Measurements from ENCODE around the gene VWA3A.
"Not testable (repeated sequence)": the region's sequence is repeated elsewhere in the genome, so short reads cannot be mapped to it uniquely, and the experiment has no call there.

The VWA3A gene

GRCh38 chr16:22088642-22089041, 3.7 kb upstream of the VWA3A start:
- DNase-seq, result no peak

DNA sequence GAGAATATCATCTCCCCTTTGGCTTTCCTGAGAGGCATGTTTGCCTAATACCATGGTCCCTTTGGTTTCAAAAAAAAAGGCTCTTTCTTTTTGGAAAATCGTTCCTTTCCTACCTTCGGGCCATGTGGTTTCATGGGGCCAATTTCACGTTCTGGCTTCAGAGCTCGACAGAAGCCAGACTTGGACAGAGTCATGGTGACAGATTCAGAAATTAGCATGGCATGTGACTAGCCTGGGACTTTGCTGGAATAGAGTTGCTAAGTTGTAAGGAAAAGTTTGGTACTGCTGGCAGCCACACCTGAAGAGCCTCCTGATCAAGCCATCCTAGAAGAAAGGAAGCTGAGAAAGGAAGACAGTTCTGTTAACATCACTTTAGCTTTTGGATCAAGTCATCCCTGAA, 2.4 kb upstream of the VWA3A start:
- DNase-seq, result no peak

DNA sequence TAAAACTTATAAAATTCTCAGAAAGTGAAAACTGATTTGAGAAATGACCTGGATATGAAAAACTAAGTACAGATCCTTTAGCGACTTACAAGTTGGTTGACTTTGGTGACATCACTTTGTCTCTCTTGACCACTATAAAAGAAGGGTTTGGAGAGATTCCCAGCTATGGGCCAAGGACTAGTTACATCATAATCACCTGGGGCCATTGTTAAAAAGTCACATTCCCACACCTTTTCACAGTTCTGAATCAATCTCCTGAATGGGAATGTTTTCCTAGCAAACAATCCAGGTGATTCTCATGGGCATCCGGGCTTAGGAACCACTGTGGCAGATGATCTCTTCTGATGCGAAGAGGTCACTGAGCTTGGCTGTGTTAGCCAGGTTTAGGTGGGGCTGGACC, 620 bp upstream of the VWA3A start:
- DNase-seq, result no peak

DNA sequence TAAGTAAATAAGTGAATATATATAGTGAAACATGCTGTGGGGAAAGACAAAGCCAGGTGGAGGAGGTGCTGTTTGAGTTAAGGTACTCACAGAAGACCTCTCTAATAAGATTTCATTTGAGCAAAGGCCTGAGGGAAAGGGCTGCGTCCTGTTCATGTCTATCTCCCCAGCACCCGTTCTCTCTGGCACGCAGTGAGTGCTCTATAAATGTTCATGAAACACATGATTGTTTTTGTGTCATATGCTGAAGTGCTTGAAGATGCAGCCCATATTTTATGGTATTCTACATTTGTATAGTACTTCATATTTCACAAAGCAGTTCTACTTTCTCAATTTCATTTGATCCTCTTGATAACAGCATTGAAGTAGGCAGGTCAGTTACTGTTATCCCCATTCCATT, 990 bp downstream of the VWA3A start:
- no peak for DNase-seq

GRCh38 chr16:22093996-22094395, 1.7 kb downstream of the VWA3A start:
- peak; percentile 25 to 48 (median 37) for DNase-seq

GRCh38 chr16:22098405-22099255, 6.3 kb downstream of the VWA3A start:
- peak; percentile 38 to 53 (median 47) for DNase-seq

GRCh38 chr16:22099256-22099975, 7.1 kb downstream of the VWA3A start:
- no peak for DNase-seq

DNA sequence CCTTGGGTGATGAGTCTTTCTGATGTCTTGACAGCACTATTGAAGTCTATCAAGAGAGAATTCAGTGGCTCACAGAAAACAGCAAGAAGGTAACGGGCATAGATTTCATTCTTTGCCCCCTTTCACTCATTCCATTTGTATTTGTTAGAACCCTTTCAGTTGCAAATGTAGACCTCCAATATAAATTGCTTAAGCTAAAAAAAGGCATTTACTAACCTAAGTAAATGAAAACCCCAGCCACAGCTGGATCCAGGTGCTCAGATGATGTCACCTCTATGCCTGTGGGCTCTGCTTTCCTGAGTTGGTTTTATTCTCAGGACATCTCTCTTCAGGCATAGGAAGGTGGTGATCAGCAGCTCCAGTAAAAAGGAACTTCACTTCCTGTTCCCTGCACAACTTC, 11.1 kb downstream of the VWA3A start:
- no peak for DNase-seq

- DNase-seq, result no peak
Observed at GRCh38 chr16:22109258-22109898, 17.0 kb downstream of the VWA3A start.

- not testable (repeated sequence) for DNase-seq
Observed at GRCh38 chr16:22111629-22112028, 19.3 kb downstream of the VWA3A start.

DNA sequence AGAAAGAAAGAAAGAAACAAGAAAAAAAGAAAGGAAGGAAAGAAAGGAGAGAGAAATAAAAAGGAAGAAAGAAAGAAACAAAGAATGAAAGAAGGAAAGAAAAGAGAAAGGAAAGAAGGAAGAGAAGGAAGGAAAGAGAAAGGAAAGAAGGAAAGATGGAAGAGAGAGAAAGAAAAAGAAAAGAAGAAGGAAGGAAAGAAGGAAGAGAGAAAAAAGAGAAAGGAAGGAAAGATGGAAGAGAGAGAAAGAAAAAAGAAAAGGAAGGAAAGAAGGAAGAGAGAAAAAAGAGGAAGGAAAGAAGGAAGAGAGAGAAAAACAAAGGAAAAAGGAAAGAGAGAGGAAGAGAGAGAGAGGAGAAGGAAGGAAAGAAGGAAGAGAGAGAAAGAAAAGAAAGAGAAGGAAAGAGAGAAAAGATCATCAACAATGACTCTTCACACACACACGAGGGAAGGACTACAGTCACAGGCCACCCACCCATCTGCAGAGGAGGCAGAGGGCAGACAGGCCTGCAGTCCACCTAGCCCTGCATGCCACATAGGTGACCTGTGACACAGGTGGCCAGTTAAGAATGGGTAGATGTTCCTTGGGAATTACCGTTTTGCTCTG, 23.9 kb downstream of the VWA3A start:
- no peak for DNase-seq

- no peak for DNase-seq
Observed at GRCh38 chr16:22117609-22118008, 25.3 kb downstream of the VWA3A start.

DNA sequence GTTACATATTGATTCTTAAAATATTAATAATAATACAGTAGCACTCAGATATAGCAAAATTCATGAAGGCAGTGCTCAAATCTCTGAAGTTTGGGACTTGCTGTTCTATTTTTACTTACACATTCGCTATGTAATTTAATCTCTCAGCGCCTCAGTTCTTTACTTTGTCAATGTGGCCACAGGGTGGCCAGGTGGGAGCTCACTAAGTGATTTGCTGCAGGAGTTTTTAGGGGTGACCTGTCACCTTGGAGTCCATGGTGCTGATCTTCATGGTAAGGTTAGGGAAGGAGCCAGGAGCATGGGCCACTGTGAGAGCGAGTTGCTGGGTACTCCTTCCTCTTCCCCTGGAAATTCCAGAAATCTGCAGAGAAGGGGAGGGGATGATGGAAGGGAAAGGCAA, 28.1 kb downstream of the VWA3A start:
- DNase-seq, result peak in 2 of 3 donors; percentile 23

DNA sequence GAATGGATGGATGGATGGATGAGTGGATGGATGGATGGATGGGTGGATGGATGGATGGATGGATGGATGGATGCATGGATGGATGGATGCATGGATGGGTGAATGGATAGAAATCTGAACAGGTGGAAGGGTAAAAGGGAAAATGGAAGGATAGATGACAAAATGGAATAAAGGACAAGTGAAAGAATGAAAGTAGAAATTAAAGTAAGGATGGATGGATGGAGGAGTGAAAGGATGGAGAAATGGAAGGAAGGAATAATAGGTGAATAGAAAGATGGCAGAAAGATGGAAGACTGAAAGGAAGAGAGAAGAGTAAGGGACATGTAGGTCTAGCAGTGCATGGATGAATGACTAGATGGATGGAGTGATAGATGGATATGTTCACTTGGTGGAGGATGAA, 29.9 kb downstream of the VWA3A start:
- DNase-seq, result no peak

- peak; percentile 63 to 67 (median 66) for DNase-seq
Observed at GRCh38 chr16:22123146-22123545, 30.8 kb downstream of the VWA3A start.

DNA sequence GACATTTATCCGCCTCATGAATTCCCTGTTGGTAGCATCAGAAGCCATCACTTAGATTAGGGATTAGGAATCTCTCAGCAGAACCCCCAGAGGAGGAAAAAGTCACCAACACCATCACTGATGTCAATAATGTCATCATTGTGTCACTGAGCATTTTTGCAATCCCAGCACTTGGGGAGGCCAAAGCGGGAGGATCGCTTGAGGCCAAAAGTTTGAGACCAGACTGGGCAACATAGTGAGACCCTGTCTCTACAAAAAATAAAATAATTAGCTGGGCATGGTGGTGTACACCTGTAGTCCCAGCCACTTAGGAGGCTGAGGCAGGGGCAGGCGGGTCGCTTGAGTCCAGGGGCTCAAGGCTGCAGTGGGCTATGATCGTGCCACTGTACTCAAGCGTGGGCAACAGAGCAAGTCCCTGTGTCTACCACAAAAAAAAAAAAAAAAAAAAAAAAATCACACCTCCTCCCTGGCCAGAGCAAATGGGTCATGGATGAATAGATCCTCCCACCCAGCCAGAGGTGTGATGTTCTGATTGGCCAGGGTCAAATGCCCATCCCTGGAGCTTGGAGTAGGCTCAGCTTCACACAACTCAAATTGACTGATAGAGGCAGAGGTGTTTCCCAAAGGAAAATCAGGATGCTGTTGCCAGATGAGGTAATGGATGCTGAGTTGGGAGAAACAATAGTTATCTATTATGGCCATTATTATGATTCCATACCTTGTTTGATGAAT, 31.6 kb downstream of the VWA3A start:
- DNase-seq, result no peak

- DNase-seq, result no peak
Observed at GRCh38 chr16:22124583-22125284, 32.4 kb downstream of the VWA3A start.

GRCh38 chr16:22126037-22126558, 33.8 kb downstream of the VWA3A start:
- no peak for DNase-seq

DNA sequence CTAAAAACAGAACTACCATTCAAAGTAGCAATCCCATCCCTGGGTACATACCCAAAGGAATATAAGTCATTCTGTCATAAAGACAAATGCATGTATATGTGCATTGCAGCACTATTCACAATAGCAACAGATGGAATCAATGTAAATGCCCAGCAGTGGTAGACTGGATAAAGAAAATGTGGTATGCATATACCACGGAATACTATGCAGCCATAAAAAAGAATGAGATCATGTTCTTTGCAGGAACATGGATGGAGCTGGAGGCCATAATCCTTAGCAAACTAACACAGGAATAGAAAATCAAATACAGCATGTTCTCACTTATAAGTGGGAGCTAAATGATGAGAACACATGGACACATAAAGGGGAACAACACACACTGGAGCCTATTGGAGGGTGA, 36.2 kb downstream of the VWA3A start:
- not testable (repeated sequence) for DNase-seq

- DNase-seq, result no peak
Observed at GRCh38 chr16:22130528-22130927, 38.2 kb downstream of the VWA3A start.

DNA sequence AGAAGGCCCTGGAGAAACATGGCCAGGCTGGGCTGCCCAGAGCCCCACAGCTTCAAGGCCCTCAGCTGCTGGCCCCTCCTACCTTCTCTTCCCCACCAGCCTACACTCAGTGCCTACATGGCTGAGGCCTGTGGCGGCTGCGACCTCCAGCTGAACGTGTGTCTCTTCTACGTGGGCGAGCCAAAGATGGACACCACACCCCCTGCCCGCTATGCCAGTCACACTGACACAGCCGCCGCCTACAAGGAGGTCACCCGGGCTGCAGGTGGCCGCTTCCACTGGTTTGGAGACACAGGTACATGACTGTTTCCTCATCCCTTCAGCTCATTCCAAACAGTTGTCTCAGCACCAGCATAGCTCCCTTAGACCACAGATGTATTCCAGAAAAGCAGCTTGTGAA, 40.5 kb downstream of the VWA3A start:
- no peak for DNase-seq

- no peak for DNase-seq
Observed at GRCh38 chr16:22138482-22138881, 46.1 kb downstream of the VWA3A start.
